Raji (cell line): ENCODE data around the gene CLPTM1.

ENCODE experiments used
- POLR2A ChIP-seq: IDR thresholded peaks from 2 replicates; pipeline ENCODE4 v1.6.1; 2011; ENCODE audit warnings: low read depth, low read length, control low read depth; ENCODE audit not compliant: insufficient read depth

The CLPTM1 gene

DNA sequence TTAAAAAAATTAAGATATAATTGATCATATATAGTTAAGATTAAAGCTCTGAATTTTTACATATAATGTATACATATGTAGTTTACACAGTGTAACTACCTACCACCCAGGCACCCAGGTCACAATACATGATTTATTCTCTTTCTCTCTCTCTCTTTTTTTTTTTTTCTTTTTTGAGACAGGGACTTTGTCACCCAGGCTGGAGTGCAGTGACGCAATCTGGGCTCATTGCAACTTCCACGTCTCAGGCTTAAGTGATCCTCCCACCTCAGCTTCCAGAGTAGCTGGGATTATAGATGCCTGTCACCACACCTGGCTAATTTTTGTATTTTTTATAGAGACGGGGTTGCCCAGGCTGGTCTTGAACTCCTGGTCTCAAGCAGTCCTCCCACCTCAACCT is 64.9 kb downstream of the CLPTM1 start:
- TF ChIP-seq POLR2A, result no peak

- TF ChIP-seq POLR2A, result no peak
Measured at GRCh38 chr19:45021971-45022370, 66.8 kb downstream of the CLPTM1 start.

DNA sequence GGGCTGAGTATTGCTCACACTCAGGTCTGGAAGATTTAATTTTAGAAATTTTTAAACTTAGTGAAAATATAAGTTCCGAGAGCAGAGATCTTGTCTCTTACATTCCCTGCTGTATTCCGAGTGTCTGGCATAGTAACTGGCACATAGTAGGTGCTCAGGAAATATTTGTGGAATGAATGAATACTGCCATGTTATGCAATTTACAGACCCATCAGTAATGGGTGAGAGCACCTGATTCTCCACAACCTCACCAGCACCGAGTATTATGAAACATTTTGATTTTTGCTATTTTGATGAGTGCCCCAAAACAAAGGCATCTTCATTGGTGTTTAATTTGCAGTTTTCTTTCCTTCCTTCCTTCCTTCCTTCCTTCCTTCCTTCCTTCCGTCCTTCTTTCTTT is 67.9 kb downstream of the CLPTM1 start:
- no peak for TF ChIP-seq POLR2A

GRCh38 chr19:45025264-45025663 is 70.1 kb downstream of the CLPTM1 start:
- TF ChIP-seq POLR2A, result no peak

DNA sequence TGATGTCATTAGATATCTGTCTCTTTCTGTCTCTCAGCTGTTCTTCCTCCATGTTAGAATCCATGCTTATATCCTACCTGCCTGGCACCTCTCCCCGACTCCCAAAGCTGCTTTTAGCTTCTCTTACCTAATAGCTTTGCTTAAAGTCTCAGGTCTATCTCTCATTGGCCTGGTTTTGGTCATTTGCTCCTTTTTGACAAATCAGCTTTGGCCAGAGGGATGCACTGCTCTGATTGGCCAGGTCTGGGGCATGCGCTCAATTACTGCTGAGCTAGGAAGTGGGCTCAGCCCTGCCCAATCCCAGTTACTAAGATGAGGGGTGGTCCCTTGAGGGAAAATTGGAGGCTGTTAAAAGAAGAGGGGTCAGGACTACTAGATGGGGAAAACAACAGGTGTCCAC is 72.2 kb downstream of the CLPTM1 start:
- no peak for TF ChIP-seq POLR2A

DNA sequence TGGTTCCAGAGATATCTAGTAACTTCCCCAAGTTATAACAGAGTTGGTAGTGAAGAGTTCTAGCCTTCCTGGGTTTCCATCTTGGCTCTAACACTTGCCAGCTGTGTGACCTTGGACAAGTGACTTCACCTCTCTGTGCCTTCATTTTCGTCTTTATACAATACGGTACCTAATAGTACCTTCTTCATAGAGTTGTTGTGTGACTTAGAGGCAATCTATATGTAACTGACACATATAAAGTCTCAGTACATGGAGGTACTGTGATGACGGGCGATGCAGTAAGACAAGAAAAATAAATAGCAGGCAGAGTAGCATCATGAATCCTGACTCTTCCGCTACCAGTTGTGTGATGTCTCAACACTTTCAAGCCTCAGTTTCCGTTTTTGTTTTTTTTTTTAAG is 75.6 kb downstream of the CLPTM1 start:
- TF ChIP-seq POLR2A, result no peak

DNA sequence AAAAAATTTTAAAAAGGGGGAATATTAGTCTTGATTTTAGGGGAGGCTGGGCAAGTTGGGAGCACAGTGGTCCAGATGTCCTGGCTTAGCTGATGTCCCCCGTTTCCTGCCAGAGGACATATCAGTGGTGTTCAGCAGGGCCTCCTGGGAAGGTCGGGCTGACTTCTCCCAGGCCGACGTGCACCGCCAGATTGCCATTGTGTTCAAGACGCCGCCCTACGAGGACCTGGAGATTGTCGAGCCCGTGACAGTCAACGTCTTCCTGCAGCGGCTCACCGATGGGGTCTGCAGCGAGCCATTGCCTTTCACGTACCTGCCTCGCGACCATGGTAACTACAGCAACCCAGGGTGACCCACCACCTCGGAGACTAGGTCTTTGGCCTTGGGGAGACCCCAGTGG is 77.2 kb downstream of the CLPTM1 start:
- no peak for TF ChIP-seq POLR2A

GRCh38 chr19:45035755-45036154 is 80.6 kb downstream of the CLPTM1 start:
- no peak for TF ChIP-seq POLR2A

- TF ChIP-seq POLR2A, result no peak
Measured at GRCh38 chr19:45037393-45038169, 82.4 kb downstream of the CLPTM1 start.

DNA sequence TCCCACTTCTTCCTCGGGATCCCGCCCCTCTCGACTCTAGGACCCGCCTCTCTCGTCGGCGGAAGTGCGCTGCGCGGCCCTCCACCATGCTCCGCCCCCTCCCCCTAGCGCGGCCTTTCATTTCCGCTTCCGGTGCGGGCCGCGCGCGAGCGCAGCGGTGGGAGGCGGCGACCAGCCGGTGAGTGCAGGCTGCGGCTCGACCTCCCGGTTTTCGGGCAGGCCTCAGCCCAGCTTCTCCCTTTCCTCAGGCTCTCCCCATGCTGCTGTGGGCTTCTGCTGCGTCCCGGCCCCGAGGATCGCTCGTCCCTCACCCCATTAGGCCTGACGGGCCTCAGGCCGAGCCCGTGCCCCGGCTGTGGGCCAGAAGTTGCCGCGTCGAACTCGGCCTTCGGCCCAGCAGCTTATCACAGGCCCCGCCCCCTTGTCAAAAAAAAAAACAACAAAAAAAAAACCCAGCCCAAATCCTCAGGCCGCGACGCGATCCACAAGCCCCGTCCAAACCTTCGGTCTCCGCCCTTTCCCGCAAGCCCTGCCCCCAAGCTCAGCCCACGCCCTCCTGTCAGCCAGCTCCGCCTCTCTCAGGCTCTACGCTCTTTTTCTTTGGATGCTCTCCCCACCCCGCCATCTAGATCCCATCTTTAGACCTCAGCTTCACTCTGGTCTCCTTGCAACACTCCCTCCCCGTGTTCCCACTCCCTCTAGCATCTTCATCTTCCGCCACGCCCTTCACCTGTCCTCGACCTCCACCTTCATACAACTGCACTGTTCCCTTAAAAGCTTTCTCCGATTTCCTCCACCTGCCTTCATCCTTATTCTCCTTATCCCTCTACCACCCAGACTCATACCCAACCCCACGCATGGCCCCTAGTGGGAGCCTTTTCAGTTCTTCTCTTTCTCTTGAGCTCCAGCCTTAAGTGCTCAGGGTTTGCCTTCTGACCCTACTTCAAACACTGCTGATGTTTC is 84.0 kb downstream of the CLPTM1 start, which contains the start of gene CLASRP:
Gene CLASRP, plus strand, starts transcription at position 115 of the 963 bp plus-strand sequence. CDS start 1,168 bp downstream, outside the sequence.
- peak; percentile 93 for TF ChIP-seq POLR2A

DNA sequence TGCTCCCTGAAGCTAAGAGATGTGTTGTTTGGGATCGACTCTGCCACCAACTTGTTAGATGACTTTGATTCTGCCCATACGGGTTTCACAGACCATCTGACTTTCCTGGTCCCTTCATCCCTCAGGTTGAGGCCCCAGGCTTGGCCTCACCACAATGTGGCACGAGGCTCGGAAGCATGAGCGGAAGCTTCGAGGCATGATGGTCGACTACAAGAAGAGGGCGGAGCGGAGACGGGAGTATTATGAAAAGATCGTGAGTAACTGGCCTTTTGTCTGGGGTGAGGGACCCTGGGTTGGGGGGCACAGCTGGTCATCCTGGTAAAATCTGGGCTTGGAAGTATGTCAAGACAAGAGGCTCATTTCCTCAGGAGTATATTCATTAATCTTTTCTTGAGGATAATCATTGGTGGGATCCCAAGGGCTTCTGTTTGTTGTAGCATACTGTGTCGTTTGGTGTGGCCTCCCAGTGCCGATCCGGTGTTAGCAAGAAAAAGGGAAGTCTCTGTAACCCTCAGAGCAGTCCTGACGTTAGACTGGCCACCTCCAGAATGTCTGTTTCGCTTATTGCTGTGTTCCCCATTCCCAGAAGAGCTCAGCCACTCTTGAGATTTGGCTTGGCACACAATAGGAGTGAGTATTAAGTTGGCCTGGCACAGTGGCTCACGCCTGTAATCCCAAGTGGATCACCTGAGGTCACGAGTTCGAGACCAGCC is 85.0 kb downstream of the CLPTM1 start:
- no peak for TF ChIP-seq POLR2A

DNA sequence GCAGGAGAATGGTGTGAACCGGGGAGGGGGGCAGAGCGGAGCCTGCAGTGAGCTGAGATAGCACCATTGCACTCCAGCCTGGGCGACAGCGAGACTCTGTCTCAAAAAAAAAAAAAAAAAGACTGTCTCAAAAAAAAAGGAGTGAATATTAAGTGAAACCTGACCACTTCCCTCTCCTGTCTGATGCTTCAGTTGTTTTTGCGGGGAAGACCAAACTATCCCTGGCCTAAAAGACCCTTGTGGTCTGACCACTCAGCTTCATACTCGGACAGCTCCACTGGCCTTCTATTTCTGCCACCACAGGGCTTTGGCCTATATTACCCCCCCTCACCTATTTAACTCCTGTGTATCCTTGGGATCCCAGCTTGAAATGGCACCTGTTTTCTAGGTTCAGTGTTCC is 85.9 kb downstream of the CLPTM1 start:
- TF ChIP-seq POLR2A, result no peak
